HEK293 (cell line): Measurements from ENCODE around the gene TTN.

Experiments used
- CTCF ChIA-PET: fragments of 350-600 bp; formaldehyde crosslinking; extraction: SDS; loops from one replicate; lab custom pipeline; 2021; ENCODE audit warnings: antibody characterized with exemption; lab: Yijun Ruan, JAX
- POLR2A ChIA-PET: fragments of 300-600 bp; formaldehyde crosslinking; extraction: SDS; loops from one replicate; lab custom pipeline; 2020; ENCODE audit warnings: antibody characterized with exemption, inconsistent platforms; lab: Yijun Ruan, JAX
- H3K27ac ChIP-seq: fragments of 200-500 bp; sonication (Bioruptor generic); 2 replicates; pipeline ENCODE4 v1.5.1; 2014; ENCODE audit warnings: low read depth, low read length, control low read depth, inconsistent platforms; ENCODE audit errors: extremely low read depth
- H3K36me3 ChIP-seq, 2 experiments: fragments of 200-500 bp in 1 of 2; sonication (Bioruptor generic) in 1 of 2; 1 replicate in 1 of 2; 2 replicates in 1 of 2; pipeline ENCODE4 v1.5.1; 2014 to 2017; ENCODE audit warnings: inconsistent platforms in 2 of 2, low read length in 2 of 2; ENCODE audit not compliant: control insufficient read depth in 2 of 2, insufficient read depth in 1 of 2
- H3K4me1 ChIP-seq: fragments of 200-500 bp; sonication (Bioruptor generic); 2 replicates; pipeline ENCODE4 v1.5.1; 2014; ENCODE audit warnings: mild to moderate bottlenecking, low read length, inconsistent platforms; ENCODE audit not compliant: control insufficient read depth, insufficient read depth
- H3K4me3 ChIP-seq: 2 replicates; pipeline ENCODE4 v1.5.1; 2011; ENCODE audit warnings: low read depth, mild to moderate bottlenecking, control low read depth, low read length, moderate library complexity
- H3K9me3 ChIP-seq: fragments of 200-500 bp; sonication (Bioruptor generic); 2 replicates; pipeline ENCODE4 v1.5.1; 2014; ENCODE audit warnings: low read depth, low read length, inconsistent platforms; ENCODE audit not compliant: control insufficient read depth, insufficient read depth
- GFI1B ChIP-seq: fragments of 450-650 bp; formaldehyde crosslinking; IDR thresholded peaks from 2 replicates; pipeline ENCODE4 v1.5.1; 2016; ENCODE audit warnings: missing biosample characterization, missing genetic modification characterization
- GLI4 ChIP-seq: fragments of 450-650 bp; formaldehyde crosslinking; IDR thresholded peaks from 2 replicates; pipeline ENCODE4 v1.5.1; 2016; ENCODE audit warnings: missing biosample characterization, missing genetic modification characterization
- KLF1 ChIP-seq: fragments of 450-650 bp; formaldehyde crosslinking; IDR thresholded peaks from 2 replicates; pipeline ENCODE4 v1.5.1; 2016; ENCODE audit warnings: missing biosample characterization, missing genetic modification characterization
- KLF10 ChIP-seq: fragments of 450-650 bp; IDR thresholded peaks from 2 replicates; pipeline ENCODE4 v1.5.1; 2018; ENCODE audit warnings: missing biosample characterization, mild to moderate bottlenecking, missing genetic modification characterization
- OVOL3 ChIP-seq: fragments of 450-650 bp; formaldehyde crosslinking; IDR thresholded peaks from 2 replicates; pipeline ENCODE4 v1.5.1; 2016; ENCODE audit warnings: missing biosample characterization, missing genetic modification characterization
- PRDM1 ChIP-seq: fragments of 450-650 bp; formaldehyde crosslinking; IDR thresholded peaks from 2 replicates; pipeline ENCODE4; 2016; ENCODE audit warnings: missing biosample characterization, missing genetic modification characterization
- SETDB1 ChIP-seq: IDR thresholded peaks from one replicate; pipeline ENCODE4 v1.6.1; 2017; ENCODE audit warnings: mild to moderate bottlenecking, low read length, moderate library complexity, mixed read lengths; ENCODE audit not compliant: insufficient read length
- TCF7L2 ChIP-seq: IDR thresholded peaks from 2 replicates; pipeline ENCODE4 v1.6.1; 2011; ENCODE audit warnings: low read depth, mild to moderate bottlenecking, inconsistent platforms, low read length, moderate library complexity, borderline replicate concordance
- ZBTB20 ChIP-seq: fragments of 450-650 bp; formaldehyde crosslinking; IDR thresholded peaks from 2 replicates; pipeline ENCODE4 v1.5.1; 2016; ENCODE audit warnings: missing biosample characterization, missing genetic modification characterization
- ZBTB48 ChIP-seq: fragments of 450-650 bp; formaldehyde crosslinking; IDR thresholded peaks from 2 replicates; pipeline ENCODE4 v1.5.1; 2016; ENCODE audit warnings: missing biosample characterization, missing genetic modification characterization
- ZEB2 ChIP-seq: fragments of 450-650 bp; formaldehyde crosslinking; IDR thresholded peaks from 2 replicates; pipeline ENCODE4 v1.5.1; 2016; ENCODE audit warnings: missing biosample characterization, missing genetic modification characterization
- ZFP37 ChIP-seq: fragments of 450-650 bp; formaldehyde crosslinking; IDR thresholded peaks from 2 replicates; pipeline ENCODE4 v1.5.1; 2016; ENCODE audit warnings: missing biosample characterization, missing genetic modification characterization
- ZNF121 ChIP-seq: fragments of 450-650 bp; formaldehyde crosslinking; IDR thresholded peaks from 2 replicates; pipeline ENCODE4 v1.5.1; 2016; ENCODE audit warnings: missing biosample characterization, missing genetic modification characterization
- ZNF292 ChIP-seq: fragments of 450-650 bp; formaldehyde crosslinking; IDR thresholded peaks from 2 replicates; pipeline ENCODE4 v1.5.1; 2016; ENCODE audit warnings: low read depth, missing biosample characterization, missing genetic modification characterization, borderline replicate concordance
- ZNF501 ChIP-seq: fragments of 450-650 bp; formaldehyde crosslinking; IDR thresholded peaks from 2 replicates; pipeline ENCODE4 v1.5.1; 2016; ENCODE audit warnings: missing biosample characterization, missing genetic modification characterization
- ZNF510 ChIP-seq: fragments of 450-650 bp; formaldehyde crosslinking; IDR thresholded peaks from 2 replicates; pipeline ENCODE4 v1.5.1; 2018; ENCODE audit warnings: mild to moderate bottlenecking, missing genetic modification characterization, missing biosample characterization; ENCODE audit not compliant: insufficient replicate concordance
- ZNF521 ChIP-seq: fragments of 450-650 bp; formaldehyde crosslinking; IDR thresholded peaks from 2 replicates; pipeline ENCODE4 v1.5.1; 2017; ENCODE audit warnings: missing biosample characterization, mild to moderate bottlenecking, missing genetic modification characterization
- ZNF530 ChIP-seq: fragments of 450-650 bp; formaldehyde crosslinking; IDR thresholded peaks from 2 replicates; pipeline ENCODE4 v1.5.1; 2016; ENCODE audit warnings: low read depth, missing biosample characterization, missing genetic modification characterization
- ZNF623 ChIP-seq: fragments of 450-650 bp; formaldehyde crosslinking; IDR thresholded peaks from 2 replicates; pipeline ENCODE4 v1.5.1; 2016; ENCODE audit warnings: missing biosample characterization, missing genetic modification characterization
- ZNF626 ChIP-seq: fragments of 450-650 bp; sonication (Bioruptor Pico); formaldehyde crosslinking; IDR thresholded peaks from 2 replicates; pipeline ENCODE4 v1.5.1; 2018; ENCODE audit warnings: missing biosample characterization, missing genetic modification characterization, inconsistent platforms
- TF ChIP-seq, protein P1 (sequence below): fragments of 450-650 bp; formaldehyde crosslinking; IDR thresholded peaks from 2 replicates; pipeline ENCODE4 v1.5.1; 2016; ENCODE audit warnings: missing biosample characterization, missing genetic modification characterization
- TF ChIP-seq, protein P2 (sequence below): fragments of 450-650 bp; formaldehyde crosslinking; IDR thresholded peaks from 2 replicates; pipeline ENCODE4 v1.5.1; 2016; ENCODE audit warnings: missing biosample characterization, missing genetic modification characterization
- TF ChIP-seq, protein P3 (sequence below): fragments of 450-650 bp; formaldehyde crosslinking; IDR thresholded peaks from 2 replicates; pipeline ENCODE4 v1.5.1; 2016; ENCODE audit warnings: missing biosample characterization, missing genetic modification characterization, borderline replicate concordance
- TF ChIP-seq, protein P4 (sequence below): fragments of 450-650 bp; formaldehyde crosslinking; IDR thresholded peaks from 2 replicates; pipeline ENCODE4 v1.5.1; 2016; ENCODE audit warnings: missing biosample characterization, missing genetic modification characterization

Gene TTN

DNA sequence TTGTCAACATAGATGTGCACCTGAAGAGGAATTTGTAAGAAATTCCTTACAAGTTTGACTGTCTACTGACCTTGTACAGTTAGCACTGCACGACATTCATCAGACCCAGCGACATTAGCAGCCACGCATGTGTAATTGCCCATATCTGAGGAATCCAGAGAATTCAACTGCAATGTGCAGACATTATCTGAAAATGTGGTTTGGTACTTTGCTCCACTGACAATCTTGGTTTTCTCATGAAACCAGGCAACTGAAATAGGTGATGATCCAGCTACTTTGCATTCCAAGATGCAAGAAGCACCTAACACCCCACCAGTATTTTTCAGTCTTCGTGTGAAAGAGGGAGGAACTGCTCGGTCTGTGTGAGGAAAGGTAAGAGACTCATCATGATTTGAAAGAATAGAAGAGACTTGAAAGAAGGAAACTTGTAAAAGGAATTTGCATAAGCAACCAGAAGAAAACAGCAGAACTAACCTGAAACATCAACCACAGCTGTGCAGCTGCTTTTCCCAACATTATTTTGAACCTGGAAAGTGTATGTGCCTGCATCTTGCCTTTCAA, 83.4 kb downstream of the TTN start (continued):
- TF ChIP-seq, protein P1, sequence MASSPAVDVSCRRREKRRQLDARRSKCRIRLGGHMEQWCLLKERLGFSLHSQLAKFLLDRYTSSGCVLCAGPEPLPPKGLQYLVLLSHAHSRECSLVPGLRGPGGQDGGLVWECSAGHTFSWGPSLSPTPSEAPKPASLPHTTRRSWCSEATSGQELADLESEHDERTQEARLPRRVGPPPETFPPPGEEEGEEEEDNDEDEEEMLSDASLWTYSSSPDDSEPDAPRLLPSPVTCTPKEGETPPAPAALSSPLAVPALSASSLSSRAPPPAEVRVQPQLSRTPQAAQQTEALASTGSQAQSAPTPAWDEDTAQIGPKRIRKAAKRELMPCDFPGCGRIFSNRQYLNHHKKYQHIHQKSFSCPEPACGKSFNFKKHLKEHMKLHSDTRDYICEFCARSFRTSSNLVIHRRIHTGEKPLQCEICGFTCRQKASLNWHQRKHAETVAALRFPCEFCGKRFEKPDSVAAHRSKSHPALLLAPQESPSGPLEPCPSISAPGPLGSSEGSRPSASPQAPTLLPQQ, result no peak

DNA sequence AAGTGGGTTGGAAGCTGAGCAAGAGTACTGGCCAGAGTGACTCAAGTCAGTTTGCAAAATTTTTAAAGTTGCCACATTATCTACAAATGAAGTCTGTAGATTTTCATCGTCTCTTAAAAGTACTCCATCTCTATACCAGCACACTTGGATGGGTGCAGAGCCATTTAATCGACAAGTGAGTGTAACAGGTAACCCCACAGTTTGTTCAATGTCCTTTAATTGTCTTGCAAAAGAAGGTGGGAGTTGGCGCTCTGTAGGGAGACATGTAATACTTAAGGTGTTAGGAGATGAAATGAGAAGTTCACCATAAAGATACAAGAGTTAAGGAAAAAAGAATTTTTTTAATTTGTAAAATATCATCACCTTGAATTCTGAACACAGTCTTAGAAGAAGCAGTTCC, 84.9 kb downstream of the TTN start:
- H3K36me3 ChIP-seq, result no peaks in the 10 kb centered on the region
- no peak overlapping the region for H3K27ac ChIP-seq
- H3K4me1 ChIP-seq, result no peaks in the 10 kb centered on the region
- TF ChIP-seq KLF10 (tag by site-specific recombination) (no peak), ZNF626 (no peak), PRDM1 (tag by site-specific recombination) (no peak), ZNF623 (no peak), ZNF510 (tag by site-specific recombination) (no peak), ZNF530 (tag by site-specific recombination) (no peak), OVOL3 (no peak), TCF7L2 (no peak), GFI1B (tag by site-specific recombination) (no peak)
- TF ChIP-seq, protein P2, sequence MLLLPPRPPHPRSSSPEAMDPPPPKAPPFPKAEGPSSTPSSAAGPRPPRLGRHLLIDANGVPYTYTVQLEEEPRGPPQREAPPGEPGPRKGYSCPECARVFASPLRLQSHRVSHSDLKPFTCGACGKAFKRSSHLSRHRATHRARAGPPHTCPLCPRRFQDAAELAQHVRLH (tag by site-specific recombination), result no peak
- TF ChIP-seq, protein P3, sequence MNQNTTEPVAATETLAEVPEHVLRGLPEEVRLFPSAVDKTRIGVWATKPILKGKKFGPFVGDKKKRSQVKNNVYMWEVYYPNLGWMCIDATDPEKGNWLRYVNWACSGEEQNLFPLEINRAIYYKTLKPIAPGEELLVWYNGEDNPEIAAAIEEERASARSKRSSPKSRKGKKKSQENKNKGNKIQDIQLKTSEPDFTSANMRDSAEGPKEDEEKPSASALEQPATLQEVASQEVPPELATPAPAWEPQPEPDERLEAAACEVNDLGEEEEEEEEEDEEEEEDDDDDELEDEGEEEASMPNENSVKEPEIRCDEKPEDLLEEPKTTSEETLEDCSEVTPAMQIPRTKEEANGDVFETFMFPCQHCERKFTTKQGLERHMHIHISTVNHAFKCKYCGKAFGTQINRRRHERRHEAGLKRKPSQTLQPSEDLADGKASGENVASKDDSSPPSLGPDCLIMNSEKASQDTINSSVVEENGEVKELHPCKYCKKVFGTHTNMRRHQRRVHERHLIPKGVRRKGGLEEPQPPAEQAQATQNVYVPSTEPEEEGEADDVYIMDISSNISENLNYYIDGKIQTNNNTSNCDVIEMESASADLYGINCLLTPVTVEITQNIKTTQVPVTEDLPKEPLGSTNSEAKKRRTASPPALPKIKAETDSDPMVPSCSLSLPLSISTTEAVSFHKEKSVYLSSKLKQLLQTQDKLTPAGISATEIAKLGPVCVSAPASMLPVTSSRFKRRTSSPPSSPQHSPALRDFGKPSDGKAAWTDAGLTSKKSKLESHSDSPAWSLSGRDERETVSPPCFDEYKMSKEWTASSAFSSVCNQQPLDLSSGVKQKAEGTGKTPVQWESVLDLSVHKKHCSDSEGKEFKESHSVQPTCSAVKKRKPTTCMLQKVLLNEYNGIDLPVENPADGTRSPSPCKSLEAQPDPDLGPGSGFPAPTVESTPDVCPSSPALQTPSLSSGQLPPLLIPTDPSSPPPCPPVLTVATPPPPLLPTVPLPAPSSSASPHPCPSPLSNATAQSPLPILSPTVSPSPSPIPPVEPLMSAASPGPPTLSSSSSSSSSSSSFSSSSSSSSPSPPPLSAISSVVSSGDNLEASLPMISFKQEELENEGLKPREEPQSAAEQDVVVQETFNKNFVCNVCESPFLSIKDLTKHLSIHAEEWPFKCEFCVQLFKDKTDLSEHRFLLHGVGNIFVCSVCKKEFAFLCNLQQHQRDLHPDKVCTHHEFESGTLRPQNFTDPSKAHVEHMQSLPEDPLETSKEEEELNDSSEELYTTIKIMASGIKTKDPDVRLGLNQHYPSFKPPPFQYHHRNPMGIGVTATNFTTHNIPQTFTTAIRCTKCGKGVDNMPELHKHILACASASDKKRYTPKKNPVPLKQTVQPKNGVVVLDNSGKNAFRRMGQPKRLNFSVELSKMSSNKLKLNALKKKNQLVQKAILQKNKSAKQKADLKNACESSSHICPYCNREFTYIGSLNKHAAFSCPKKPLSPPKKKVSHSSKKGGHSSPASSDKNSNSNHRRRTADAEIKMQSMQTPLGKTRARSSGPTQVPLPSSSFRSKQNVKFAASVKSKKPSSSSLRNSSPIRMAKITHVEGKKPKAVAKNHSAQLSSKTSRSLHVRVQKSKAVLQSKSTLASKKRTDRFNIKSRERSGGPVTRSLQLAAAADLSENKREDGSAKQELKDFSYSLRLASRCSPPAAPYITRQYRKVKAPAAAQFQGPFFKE (tag by site-specific recombination), result no peak
- TF ChIP-seq, protein P4, sequence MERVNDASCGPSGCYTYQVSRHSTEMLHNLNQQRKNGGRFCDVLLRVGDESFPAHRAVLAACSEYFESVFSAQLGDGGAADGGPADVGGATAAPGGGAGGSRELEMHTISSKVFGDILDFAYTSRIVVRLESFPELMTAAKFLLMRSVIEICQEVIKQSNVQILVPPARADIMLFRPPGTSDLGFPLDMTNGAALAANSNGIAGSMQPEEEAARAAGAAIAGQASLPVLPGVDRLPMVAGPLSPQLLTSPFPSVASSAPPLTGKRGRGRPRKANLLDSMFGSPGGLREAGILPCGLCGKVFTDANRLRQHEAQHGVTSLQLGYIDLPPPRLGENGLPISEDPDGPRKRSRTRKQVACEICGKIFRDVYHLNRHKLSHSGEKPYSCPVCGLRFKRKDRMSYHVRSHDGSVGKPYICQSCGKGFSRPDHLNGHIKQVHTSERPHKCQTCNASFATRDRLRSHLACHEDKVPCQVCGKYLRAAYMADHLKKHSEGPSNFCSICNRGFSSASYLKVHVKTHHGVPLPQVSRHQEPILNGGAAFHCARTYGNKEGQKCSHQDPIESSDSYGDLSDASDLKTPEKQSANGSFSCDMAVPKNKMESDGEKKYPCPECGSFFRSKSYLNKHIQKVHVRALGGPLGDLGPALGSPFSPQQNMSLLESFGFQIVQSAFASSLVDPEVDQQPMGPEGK (tag by site-specific recombination), result no peak
- TF ChIP-seq, all 188 proteins: peak for 0
- no peaks in the 10 kb centered on the region for H3K9me3 ChIP-seq
- ChIA-PET CTCF (no interaction called here), POLR2A (no interaction called here)
- H3K4me3 ChIP-seq, result no peak overlapping the region

DNA sequence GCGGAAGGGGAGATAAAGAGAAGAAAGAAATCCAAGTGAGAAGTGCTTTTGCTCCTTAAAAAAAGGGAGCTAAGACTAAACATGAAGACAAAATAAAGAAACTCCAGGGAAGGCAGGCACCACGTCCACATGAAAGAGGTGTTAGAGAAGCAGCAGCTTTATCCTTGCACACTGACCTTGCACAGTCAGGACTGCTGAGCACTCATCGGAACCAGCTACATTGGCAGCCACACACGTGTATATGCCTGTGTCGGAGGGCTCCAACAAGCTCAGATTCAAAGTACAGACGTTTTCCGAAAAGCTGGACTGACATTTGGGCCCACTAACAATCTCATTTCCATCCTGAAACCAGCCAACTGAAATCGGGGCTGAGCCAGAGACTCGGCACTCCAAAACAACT, 88.2 kb downstream of the TTN start:
- ChIA-PET CTCF (no interaction called here), POLR2A (no interaction called here)
- Histone ChIP-seq H3K36me3 (no peaks in the 10 kb centered on the region), H3K27ac (no peak overlapping the region), H3K4me3 (no peak overlapping the region), H3K4me1 (no peaks in the 10 kb centered on the region), H3K9me3 (no peaks in the 10 kb centered on the region)
- no peak for TF ChIP-seq SETDB1
- no peak for TF ChIP-seq ZNF501 (tag by site-specific recombination)
- no peak for TF ChIP-seq ZFP37 (tag by site-specific recombination)
- TF ChIP-seq ZEB2, result no peak
- TF ChIP-seq GLI4, result no peak
- TF ChIP-seq ZNF626, result no peak
- TF ChIP-seq ZBTB48 (tag by site-specific recombination), result no peak
- TF ChIP-seq ZNF292 (tag by site-specific recombination), result no peak
- TF ChIP-seq ZNF121 (tag by site-specific recombination), result no peak
- no peak for TF ChIP-seq PRDM1 (tag by site-specific recombination)
- TF ChIP-seq KLF1, result no peak
- TF ChIP-seq ZBTB20 (tag by site-specific recombination), result no peak
- no peak for TF ChIP-seq ZNF521
